GM21528 (cell line): ENCODE results near the gene ACOXL.

Experiments
- ATAC-seq: cut with Tn5 transposase; IDR thresholded peaks from one replicate; pipeline ENCODE4 v1.9.1; 2021; ENCODE audit warnings: mild to moderate bottlenecking, moderate library complexity; ENCODE audit not compliant: unreplicated experiment, low FRiP score

ACOXL gene

DNA sequence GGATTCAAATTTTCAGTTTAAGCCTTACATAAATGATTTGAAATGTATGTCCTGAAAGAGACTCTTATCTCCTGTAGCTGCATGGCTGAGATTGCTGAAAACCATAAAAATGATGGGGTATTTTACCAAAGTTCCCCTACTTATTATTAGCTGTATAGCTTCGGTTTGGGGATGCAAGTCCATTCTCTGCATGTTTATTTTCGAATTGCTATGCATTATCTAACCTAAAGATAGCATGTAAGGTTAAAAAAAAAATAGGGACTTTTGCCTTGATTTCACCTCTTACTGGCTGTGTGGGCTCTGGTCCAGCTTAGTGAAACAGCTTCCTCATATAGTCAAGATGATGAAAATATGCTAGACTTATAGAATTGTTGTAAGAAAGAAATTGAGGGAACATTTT, 14.0 kb upstream of the ACOXL start:
- no peak for ATAC-seq

DNA sequence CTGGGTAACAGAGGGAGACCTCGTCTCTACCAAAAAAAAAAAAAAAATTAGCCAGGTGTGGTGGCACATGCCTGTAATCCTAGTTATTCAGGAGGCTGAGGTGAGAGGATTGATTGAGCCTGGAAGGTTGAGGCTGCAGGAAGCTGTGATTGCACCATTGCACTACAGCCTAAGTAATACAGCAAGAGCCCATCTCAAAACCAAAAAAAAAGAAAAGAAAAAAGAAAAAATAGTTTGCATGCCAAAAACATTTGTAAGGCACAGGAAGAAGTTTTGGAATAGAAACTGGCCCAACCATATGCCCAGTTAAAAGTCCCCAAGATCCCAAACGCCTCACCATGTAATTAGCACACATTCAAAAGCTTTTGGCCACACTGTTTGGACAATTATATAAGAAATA, 13.4 kb upstream of the ACOXL start:
- ATAC-seq, result no peak

DNA sequence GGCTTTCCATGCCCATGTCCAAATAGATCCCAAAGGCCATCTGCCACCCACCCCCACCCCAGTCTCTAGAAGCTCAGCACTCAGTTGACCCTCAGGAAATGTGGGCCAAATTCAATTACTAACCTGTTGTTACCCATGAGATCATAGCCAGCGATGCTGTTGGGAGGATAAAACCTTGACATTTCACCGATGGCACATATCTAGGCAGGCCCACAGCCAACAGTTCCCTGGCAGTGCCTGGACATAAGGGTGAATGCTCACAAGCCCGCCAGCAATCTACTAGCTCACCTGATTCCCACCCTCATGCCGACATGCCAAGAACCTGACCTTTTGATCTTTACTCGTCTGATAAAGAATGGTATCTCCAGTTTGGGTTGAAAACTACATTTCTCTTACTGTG, 11.8 kb upstream of the ACOXL start:
- no peak for ATAC-seq

DNA sequence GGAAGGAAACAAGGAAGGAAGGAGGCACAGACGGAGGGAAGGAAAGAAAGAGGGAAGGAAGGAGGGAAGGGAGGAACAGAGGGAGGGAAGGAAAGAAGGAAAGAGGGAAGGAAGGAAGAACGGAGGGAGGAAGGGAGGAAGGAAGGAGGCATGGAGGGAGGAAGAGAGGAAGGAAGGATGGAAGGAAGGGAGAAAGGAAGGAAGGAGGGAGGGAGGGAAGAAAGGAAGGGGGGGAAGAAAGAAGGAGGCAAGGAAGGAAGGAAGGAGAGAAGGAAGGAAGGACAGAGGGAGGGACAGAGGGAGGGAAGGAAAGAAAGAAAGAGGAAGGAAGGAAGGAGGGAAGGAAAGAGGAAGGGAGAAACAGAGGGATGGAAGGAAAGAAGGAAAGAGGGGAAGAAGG, 7.6 kb upstream of the ACOXL start:
- no peak for ATAC-seq

DNA sequence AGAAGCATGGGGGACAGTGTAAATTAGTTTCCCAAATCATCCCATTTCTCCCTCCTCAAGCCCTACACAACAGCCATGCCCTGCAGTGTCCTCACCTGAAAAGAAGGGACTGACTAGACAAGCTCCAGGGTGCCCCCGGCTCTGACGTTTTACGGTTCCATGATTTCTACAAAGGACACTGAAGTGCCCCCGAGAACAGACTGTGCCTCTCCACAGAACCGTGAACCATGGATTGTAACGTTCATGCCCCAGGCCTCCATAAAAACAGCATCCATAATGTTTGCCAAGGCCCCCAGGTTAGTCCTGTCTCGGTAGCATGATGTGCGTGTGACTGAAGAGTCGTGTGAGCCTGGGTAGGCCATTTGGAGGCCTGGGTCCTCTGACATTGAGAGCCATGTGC, 7.0 kb upstream of the ACOXL start:
- ATAC-seq, result no peak

DNA sequence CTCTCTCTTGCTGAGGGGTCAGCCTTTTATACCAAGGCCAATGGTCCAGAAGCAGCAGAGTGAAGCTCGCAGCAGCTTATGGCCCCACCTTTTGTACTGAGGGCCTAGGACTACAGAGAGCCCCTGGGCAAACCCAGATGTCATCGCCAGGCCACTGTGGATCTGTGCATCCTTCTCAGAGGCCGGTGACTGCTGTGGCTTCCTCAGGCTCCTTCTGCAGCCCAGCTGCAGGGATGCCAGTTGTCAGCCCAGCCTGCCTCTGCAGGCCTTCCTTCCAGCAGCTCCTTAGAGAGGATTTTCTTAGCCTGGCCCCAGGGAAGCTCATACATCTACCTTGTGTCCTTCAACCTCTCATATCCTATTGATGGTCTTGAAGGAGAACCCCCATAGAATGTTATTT, 6.5 kb upstream of the ACOXL start:
- ATAC-seq, result no peak

DNA sequence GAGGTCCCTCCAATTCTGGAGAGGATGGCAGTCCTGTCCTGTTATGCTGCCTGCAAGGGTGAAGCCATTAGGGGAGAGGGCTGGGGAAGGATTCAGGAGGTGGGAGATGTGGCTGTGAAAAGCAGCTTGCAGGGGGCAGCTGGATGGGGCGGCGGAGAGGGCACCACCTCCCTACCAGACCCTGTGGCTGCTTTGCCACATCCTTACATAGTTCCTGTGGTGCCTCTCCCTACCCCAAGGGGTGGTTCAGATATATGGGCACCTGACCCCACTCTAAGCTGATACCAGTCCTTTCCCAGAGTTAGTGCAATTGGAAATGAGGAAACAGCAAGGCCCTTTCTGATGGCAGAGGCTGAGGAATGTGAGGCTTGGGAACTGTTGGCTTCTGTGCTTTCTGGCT, 6.1 kb upstream of the ACOXL start:
- no peak for ATAC-seq

DNA sequence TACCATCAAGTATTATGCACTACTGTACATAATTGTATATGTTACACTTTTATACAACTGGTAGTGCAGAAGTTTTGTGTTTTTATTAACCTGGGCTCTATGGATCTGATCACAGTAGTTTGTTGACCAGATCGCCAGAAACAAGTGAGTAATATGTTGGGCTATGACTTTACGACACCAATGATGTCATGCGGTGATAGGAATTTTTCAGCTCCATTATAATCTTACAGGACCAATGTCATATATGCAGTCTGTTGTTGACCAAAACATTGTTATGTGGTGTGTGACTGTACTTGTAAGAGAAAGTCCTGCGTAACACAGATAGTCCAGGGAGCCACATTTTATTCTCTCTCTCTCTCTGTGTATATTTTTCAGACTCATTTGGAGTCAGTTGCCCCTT, 4.5 kb upstream of the ACOXL start:
- no peak for ATAC-seq

DNA sequence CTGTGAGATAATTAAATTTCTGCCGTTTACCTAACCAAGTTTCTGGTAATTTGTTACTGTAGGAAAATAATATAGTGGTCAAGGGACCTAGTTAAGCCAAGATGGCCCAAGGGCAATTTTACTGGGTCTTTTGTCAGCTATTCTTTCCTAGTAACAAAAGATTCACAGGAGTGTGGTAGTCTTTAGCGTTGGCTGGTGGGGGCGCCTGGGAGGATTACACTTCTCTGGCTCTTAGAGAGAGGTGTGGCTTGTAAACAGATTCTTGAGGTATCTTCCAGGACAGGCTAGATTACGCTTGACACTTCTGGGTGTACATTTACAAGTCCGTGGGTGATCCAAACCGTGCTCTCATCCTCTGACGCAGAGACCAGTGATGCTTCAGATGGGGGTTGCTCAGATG, 3.3 kb upstream of the ACOXL start:
- ATAC-seq, result no peak

DNA sequence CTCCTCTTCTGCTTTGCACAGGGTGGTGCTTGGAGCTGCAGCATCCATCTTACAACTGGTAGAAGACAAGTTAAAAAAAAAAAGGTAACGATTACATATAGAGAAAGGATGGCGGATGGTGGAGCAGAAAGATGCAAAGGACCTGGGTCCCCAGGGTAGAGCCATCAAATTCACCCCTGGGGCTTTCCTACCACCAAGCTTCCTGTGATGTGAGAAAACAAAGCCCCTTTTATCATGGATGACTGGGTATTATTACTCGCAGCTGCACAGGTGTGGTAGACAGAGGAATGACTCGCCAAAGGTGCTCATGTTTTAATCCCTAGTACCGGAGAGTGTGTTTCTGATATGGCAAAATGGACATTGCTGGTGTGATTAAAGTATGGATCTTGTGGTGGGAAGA, 1.3 kb upstream of the ACOXL start:
- no peak for ATAC-seq

DNA sequence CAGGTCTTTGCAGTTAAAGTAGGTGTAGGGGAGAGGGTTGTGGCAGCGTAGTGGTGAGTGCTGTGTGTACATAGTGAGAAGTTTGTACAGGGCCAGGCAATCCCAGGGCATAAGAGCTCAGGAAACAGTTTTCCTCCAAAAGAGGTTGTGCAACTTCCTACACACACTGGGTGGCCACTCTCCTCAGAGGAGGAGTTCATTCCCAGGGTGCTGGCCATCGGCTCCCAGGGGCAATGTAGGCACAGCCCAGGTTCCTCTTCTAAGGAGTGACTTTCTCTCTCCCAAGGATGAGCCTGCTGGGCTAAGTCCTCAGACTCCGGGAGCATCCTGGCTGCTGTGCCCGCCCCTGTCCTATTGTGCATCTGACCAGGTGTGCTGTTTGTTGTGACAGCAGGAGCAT, 3.0 kb downstream of the ACOXL start:
- ATAC-seq, result no peak

DNA sequence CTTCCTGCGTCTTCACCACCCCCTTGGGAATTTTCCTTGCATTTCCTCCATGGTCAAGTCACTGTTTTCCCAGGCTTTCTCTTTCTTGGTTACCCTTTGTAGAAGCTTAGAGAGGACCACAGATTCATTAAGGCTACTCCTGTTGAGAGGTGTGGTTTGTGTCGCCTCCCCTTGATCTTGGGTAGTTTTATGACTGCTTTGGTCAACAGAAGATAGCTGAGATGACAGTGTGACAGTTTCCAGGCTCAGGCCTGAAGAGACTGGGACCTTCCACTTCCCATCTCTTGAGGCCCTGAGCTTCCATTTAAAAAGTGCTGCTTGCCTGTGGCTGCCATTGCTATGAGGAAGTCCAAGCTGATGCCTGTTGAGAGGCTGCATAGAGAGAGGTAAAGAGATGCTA, 5.4 kb downstream of the ACOXL start:
- no peak for ATAC-seq

DNA sequence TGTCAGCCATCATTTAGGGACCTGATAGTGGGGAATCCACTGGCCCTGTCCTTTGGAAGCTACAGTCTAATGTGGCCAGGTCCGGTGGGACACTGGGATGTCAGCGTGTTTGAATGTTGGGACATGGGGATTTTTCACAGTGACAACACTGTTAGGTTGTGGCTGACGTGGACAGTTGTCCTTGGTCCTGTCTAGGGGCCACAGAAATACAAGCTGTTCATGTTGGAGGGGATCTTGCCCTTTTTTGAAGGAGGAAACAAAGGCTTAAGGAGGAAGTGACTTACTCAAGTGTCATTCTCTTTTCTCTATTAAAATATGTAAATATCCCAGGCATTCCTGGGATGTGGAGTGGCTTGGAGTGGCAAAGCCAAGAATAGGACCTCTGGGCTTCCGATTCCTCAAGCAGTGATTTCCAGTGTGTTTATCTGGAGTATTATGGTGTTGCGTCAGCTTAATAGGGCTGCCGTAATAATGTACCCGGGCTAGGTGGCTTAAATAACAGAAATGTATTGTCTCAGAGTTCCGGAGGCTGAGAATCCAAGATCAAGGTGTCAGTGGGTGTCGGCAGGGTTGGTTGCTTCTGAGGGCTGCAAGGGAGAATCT, 8.5 kb downstream of the ACOXL start:
- ATAC-seq, result no peak

DNA sequence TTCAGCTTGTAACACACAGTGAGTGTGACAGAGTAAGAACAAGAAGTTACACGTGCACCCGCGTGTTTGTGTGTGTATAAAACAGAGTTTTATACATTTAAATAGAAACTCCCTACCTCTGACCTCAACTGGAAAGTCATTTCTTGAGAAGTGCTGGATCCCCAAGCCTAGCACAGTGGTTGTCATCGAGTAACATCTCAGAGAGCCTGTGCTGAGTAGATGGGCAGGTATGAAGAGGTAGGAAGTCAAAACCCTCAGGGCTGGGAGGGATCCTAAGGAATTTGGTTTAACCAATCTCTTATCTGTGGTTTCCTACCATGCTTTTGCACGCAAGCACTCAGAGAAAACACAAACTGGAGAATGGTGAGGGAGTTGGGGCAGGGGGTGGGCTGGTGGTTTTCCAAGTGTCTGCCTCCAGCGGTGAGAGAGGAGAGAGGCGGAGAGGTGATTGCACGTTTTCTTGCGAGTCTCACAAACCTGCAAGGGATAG, 9.2 kb downstream of the ACOXL start:
- ATAC-seq, result no peak

DNA sequence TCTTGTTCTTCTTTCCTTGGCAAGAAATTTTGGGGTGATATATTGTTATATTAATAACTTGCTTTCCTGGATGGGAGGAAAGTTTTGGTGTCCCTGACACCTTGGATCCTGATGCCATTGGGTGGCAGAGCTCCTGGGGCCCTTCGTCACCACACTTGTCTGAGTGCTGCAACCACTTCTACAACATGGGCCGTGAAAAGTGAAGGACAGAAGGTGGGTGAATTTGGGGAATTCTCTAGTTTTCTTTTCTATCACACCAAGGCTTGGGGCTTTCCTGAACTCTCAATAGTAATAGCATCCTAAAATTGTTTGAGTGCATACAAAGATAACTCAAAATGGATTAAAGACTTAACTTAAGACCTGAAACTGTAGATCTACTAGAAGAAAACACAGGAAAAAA, 10.0 kb downstream of the ACOXL start:
- ATAC-seq, result no peak

DNA sequence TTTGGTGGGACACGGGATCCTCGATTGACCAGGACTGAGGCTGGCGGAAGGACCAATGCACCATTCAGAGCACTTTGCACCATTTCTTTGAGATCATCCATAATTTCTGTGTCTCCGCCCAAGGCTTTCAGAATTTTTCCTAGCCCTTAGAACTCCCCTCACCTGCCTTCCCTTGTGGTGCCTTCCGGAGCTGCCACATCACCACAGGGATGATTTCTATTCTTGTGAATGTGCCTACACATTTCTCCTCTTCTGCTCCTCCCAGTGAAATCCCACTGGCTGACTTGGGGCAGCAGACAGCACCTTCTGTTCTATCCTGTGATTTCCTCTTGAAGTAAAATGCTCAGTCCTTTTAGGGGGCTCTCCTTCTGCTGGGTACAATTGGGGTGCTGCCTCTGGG, 11.2 kb downstream of the ACOXL start:
- no peak for ATAC-seq

DNA sequence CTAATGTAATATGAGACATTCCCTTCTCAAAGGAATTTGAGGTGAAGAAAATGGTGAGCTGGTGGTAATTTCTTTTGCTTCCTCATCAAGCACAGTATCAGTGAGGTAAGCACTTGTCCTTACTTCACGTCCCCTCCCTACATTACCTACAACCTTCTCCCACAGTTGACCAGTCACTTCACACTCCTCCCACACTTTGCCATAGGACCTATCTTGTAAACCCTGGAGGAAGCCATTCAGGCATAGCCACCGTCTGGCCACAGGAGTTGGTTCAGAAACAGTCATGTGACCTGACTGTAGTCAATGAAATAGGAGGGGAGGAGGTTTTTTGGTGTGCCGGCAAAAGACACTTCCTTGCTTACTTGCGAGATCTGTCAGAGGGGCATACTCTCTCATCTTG, 12.1 kb downstream of the ACOXL start:
- no peak for ATAC-seq

DNA sequence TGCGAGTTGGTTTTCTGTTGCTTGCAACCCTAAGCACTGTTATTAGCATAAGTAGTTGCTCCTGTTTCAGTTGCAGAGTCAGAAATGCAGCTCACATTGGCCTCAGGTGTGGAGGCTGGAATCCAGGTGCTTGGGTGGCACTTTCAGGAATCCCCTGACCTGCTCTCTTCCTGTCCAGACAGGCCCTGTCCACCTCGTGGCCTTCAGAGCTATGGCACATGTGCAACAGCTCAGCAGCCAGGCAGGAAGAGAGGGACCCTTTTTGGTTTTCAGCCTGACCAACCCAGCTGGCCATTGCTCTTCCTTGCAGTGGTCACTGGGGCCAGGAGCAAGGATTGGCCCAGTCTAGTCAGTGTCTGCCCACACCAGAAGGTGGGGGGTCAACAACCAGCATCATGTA, 12.7 kb downstream of the ACOXL start:
- ATAC-seq, result no peak

DNA sequence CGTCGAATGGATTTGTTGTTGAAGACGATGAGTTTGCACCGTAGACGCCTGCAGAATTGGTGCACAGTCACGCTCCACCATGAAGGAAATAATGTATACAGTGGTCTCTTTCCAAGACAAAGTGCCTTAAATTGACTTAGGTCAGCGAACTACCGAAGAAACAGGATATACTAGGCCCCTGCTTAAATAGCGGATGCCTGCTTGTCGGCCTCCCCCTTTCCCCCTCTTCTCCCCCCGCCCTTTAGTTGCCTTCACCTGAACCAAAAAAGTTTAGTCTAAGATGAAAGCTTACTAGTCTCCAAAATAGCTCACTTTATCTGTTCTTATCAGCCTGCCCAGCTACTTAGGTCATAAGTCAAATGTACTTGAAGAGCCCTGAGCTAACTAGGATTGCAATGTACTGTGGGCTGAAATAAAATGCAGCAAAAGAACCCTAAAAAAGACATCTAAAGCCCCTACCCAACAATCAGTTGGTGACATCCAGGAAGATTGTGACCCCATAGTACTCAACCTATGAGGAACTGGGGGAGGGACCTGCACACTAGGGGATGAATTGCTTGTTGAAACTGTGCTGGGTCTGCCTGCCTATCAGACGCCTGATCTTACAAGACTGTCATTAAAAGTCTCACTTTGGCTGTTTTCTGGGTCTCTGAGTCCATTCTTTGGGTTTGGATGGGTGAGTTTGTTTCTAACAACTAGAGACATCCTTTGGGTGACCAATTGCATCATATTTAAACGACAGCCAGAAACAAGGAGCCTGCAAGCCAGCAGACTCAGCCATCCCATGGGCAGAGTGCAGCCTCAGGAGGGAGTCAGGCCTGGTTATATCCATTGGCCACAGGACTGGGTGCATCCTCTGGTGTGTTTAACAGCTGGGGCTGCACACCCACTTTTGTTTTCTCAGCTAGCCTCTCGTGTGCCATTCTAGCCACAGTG, 14.5 kb downstream of the ACOXL start:
- ATAC-seq, result no peak

DNA sequence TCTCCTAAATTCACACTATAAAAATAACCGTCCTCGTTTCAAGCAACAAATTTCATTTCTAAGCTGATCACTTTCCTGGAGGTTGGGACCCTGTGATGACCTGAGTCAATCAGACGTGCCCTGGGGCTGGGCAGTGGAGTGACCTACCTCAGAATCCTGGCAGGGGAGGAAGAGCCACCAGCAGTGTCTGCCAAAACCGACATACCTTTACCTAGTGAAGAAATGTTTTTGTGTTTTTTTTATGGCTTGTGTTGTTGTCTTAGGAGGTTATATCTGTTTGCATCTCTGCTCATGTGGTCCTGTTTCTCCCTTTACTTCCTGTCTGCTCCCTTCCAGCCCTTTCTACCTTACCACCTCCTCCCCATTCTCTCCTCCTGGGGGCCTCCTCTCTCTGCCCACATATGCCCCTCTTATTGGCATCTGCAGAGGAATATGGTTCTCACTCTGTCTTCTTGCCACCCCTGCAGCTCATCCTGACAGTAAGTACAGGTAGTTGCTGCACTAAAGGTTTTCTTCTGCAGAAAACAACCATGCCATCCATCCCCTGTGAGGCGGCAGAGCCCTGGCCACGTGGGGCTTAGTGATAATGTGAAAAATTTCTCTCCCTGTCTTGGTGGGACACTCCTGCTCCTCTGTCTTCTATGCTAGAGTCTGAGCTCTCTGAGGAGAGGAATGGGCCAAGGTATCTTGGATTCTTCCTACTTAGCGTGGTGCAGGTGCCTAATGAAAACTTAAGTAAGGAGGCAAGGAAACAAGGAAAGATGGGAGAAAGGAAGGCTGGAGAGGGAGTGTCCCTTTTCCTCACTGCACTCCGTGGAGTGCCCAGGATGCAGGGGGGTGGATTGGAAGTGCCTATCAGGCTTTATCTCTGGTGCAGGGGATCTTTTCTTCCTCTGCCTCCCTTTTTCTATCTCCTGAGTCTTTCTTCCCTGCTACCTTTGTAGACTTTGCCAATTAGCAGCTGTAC, 15.4 kb downstream of the ACOXL start:
- no peak for ATAC-seq

DNA sequence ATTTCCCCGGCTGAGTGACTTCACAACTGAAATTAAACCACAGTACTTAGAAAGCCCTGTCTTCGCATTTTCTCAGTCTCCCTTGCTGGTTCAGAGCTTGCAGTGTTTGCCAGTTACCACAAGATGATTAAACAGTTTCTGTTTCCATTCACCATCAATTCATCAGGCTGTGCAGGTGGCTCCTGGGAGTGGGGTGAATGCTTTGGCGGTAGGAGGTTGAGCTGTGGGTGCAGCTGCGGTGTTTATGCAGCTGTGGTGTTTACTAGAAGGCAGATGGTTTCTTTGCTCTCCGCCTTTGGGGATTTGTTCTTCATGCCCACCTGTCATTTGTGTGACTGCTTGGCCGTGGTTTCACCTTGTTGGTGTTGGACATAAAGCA, 16.1 kb downstream of the ACOXL start:
- peak; percentile 97 for ATAC-seq
